ENCODE data around the gene PILRA. TPM values are rescaled to one million over a fixed set of nuclear protein-coding genes. Genes with fewer than 3 reads are reported as not detected.

The PILRA gene
- 0.38 and 2.6 TPM in 2 replicates for total RNA-seq (2014; rRNA removed; shearing (Covaris generic))
- polyA plus RNA-seq (2016; fragmentation: Nextera tagmentation; extraction: Ambion mirVana) = 5.3 and 5.9 TPM in 2 replicates
- long read RNA-seq = 0 reads

- Histone ChIP-seq H3K36me3 (ENCODE audit: insufficient read depth) (no peaks in the 10 kb centered on the region), H3K4me2 (no peak within 1 kb of the TSS), H3K27me3 (ENCODE audit: insufficient read depth) (no peaks in the 10 kb centered on the region), H3K9me2 (ENCODE audit: insufficient read depth) (no peaks in the 10 kb centered on the region), H4K20me1 (replicated peaks; ENCODE audit: insufficient read depth) (no peaks in the 10 kb centered on the region; the same call in 1 of the 2 replicates), H3K79me2 (replicated peaks; ENCODE audit: insufficient read depth) (no peaks in the 10 kb centered on the region), H3K4me1 (ENCODE audit: insufficient read depth) (peaks cover 13% of the 10 kb centered on the region), H3F3A (replicated peaks; ENCODE audit: low read depth) (0 out of 2 replicates have a peak, but pooled peaks cover 4% of the 10 kb centered on the region), H3K4me3 (no peak within 1 kb of the TSS), H2AFZ (no peak within 1 kb of the TSS), H3K27ac (ENCODE audit: low read depth) (no peak within 1 kb of the TSS; the same call in 1 of the 2 replicates)
- DNase-seq (ENCODE audit: low spot score) (no peak), ATAC-seq (no peak)
- Mint-ChIP-seq H3K36me3 (ENCODE audit: low read depth) (peaks cover 2% of the 10 kb centered on the region; the same call in 2 of the 3 replicates), H3K27me3 (ENCODE audit: insufficient read depth, low read depth, poor library complexity) (peaks cover 7% of the 10 kb centered on the region), H3K9me3 (no peaks in the 10 kb centered on the region), H3K27ac (peak within 1 kb of the TSS; percentile 47; the same call in 1 of the 2 replicates), H3K4me3 (no peak within 1 kb of the TSS), H3K4me1 (peaks cover 42% of the 10 kb centered on the region)
- TF ChIP-seq ZNF462 (CRISPR knock-in tag; IDR thresholded peaks at IDR 0.05) (no peak), POLR2AphosphoS5 (IDR thresholded peaks at IDR 0.05; ENCODE audit: low read depth) (no peak), ETS1 (IDR thresholded peaks at IDR 0.05) (no peak), ZNF114 (CRISPR knock-in tag; IDR thresholded peaks at IDR 0.05) (no peak), ZNF331 (CRISPR knock-in tag; IDR thresholded peaks at IDR 0.05; ENCODE audit: low read depth) (no peak), EZH2 (IDR thresholded peaks at IDR 0.05; ENCODE audit: low read depth, unreplicated experiment) (no peak), NANOG (IDR thresholded peaks at IDR 0.05; ENCODE audit: borderline replicate concordance) (no peak), REST (IDR thresholded peaks at IDR 0.05; ENCODE audit: unreplicated experiment) (no peak), JUNB (IDR thresholded peaks at IDR 0.05; ENCODE audit: unreplicated experiment) (no peak), STAT1 (IDR thresholded peaks at IDR 0.05; ENCODE audit: unreplicated experiment) (no peak), EZH2phosphoT487 (IDR thresholded peaks at IDR 0.05; ENCODE audit: unreplicated experiment) (no peak), CTCF (conservative IDR thresholded peaks at IDR 0.05; ENCODE audit: low read depth in 2 of 2) (no peak), CREB1 (CRISPR knock-in tag; IDR thresholded peaks at IDR 0.05; ENCODE audit: low read depth) (no peak)
Observed at GRCh38 chr7:100373261-100373831, at the start of gene PILRA. Gene PILRA (plus strand): TSS chr7:100373487. CDS start chr7:100373657, 170 bp downstream.
